ENCODE data around the gene BORCS5. TPM values are rescaled to one million over a fixed set of nuclear protein-coding genes. Genes with fewer than 3 reads are reported as not detected.

The BORCS5 gene
- total and polyA plus RNA-seq, 3 donors from 2014 or later, result 20.3 to 46.3 (median 22.8) TPM

DNA sequence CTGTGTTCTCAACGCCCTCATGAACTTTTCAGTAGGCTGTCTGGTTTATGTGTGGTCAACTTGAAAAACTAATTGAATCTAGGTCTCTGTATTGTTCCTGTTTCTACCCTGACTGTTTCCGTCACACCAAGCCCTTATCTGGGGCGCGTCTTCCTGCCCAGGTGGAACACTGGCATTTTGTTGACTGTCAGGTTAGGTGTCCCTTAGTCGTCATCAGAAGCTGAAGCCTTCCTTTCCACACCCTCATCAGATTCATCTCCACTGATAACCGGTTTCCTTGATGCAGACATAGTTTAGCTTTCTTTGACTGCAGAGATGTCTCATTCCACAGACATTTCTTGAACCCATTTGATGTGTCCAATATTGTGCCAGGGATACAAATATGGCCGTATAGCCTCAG, 109.3 kb downstream of the BORCS5 start:
- TF ChIP-seq POLR2A (IDR thresholded peaks at IDR 0.05), result no peak
- TF ChIP-seq, protein P1, sequence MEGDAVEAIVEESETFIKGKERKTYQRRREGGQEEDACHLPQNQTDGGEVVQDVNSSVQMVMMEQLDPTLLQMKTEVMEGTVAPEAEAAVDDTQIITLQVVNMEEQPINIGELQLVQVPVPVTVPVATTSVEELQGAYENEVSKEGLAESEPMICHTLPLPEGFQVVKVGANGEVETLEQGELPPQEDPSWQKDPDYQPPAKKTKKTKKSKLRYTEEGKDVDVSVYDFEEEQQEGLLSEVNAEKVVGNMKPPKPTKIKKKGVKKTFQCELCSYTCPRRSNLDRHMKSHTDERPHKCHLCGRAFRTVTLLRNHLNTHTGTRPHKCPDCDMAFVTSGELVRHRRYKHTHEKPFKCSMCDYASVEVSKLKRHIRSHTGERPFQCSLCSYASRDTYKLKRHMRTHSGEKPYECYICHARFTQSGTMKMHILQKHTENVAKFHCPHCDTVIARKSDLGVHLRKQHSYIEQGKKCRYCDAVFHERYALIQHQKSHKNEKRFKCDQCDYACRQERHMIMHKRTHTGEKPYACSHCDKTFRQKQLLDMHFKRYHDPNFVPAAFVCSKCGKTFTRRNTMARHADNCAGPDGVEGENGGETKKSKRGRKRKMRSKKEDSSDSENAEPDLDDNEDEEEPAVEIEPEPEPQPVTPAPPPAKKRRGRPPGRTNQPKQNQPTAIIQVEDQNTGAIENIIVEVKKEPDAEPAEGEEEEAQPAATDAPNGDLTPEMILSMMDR (IDR thresholded peaks at IDR 0.05), result no peak
- intact Hi-C loops (cut with DNase I; ENCODE audit: low total_unique reads), result no loop called here
- DNase-seq, result no peak
- no peaks in the 10 kb centered on the region for H3K4me1 ChIP-seq
- H3K36me3 ChIP-seq (ENCODE audit: low read depth, missing control alignments), result no peaks in the 10 kb centered on the region
- H3K27me3 ChIP-seq, result no peaks in the 10 kb centered on the region
- no peak overlapping the region for H3K4me3 ChIP-seq
- H3K27ac ChIP-seq, result no peak overlapping the region
- no peaks in the 10 kb centered on the region for H3K9me3 ChIP-seq
- WGBS, 2 donors, result 94% methylated on average over 7 of the region's 7 CpGs

DNA sequence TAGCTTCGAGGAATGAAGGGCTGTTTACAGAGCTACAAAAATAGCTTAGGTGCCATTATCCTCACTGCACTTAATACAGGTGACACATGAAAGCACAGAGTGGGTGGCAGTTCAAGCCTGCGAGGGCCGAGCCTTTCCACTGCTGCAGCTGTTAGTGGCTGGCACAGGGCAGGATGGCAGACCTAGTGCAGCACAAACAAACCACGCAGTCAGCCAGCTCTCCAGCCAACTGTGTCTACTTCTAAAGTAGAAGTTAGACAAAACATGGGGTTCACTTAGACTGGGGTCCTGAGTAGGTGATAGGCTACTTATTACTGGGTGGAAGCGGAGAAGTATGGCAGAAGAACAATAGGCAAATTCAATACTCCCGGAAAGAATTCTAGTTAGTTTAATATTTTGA, 110.4 kb downstream of the BORCS5 start:
- no peak for TF ChIP-seq POLR2A (IDR thresholded peaks at IDR 0.05)
- TF ChIP-seq, protein P1 (IDR thresholded peaks at IDR 0.05), result no peak
- Histone ChIP-seq H3K4me1 (no peaks in the 10 kb centered on the region), H3K9me3 (no peaks in the 10 kb centered on the region), H3K27me3 (no peaks in the 10 kb centered on the region), H3K4me3 (no peak overlapping the region), H3K36me3 (ENCODE audit: low read depth, missing control alignments) (no peaks in the 10 kb centered on the region), H3K27ac (no peak overlapping the region)
- WGBS, 2 donors, result 91 to 94% methylated on average over 6 of the region's 6 CpGs
- intact Hi-C loops (cut with DNase I; ENCODE audit: low total_unique reads), result no loop called here
- no peak for DNase-seq

DNA sequence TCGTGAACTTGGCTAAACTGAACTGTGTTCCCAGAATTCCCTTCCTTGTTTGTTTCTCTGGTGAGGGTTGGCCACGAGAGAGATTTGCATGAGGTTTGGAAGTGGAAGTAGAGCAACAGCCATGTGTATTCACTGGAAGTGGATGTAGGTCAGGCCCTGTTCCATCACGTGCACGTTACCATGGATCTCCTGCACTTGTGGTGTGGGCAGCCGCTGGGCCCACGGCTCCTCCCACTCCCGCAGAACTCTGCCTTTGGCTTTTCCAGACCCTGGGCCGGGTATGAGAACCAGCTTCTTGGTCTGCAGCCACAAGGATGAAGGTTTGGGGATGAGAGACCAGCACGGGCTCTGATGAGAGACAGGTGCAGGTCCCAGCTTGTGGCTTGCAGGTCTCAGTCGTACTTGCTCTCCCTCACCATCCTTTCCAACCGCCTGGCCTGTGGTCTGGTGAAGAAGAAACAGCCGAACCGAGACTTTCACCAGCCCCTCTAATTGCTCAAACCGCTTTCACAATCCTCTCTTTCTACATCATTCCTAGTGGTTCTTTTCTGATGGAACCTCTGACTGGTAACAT, 110.9 kb downstream of the BORCS5 start:
- intact Hi-C loops (cut with DNase I; ENCODE audit: low total_unique reads), result no loop called here
- no peak for DNase-seq
- H3K27ac ChIP-seq, result no peak overlapping the region

DNA sequence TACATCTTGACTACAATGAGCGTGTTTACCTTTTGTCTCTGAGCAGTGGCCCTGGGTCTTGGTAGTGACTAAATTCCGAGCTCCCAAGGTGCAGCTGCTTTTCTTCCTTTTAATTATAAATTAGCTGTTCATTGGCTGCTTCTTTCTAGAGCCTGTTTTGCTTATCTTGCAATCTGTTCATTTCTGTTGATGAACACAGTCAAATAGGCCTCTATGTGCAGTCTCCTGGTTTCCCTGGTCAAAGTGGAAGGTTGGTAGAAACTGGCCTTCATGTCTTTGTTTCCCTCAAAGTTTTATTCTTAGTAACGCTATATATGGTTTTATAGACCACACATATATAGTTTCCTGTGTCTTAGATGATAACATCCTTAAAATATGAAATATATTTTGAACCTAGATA, 111.7 kb downstream of the BORCS5 start:
- Histone ChIP-seq H3K4me3 (no peak overlapping the region), H3K27me3 (no peaks in the 10 kb centered on the region), H3K36me3 (ENCODE audit: low read depth, missing control alignments) (no peaks in the 10 kb centered on the region), H3K27ac (no peak overlapping the region), H3K9me3 (no peaks in the 10 kb centered on the region), H3K4me1 (no peaks in the 10 kb centered on the region)
- intact Hi-C loops (cut with DNase I; ENCODE audit: low total_unique reads), result no loop called here
- 91 to 96% methylated on average over 3 of the region's 3 CpGs for WGBS, 2 donors
- no peak for TF ChIP-seq POLR2A (IDR thresholded peaks at IDR 0.05)
- TF ChIP-seq, protein P1 (IDR thresholded peaks at IDR 0.05), result no peak
- no peak for DNase-seq

More for the DNA sequence above, 110.9 kb downstream of the BORCS5 start:
- H3K36me3 ChIP-seq (ENCODE audit: low read depth, missing control alignments), result no peaks in the 10 kb centered on the region
- no peaks in the 10 kb centered on the region for H3K4me1 ChIP-seq
- no peak overlapping the region for H3K4me3 ChIP-seq
- 94 to 96% methylated on average over 12 to 14 of the region's 14 CpGs for WGBS, 2 donors
- TF ChIP-seq, protein P1 (IDR thresholded peaks at IDR 0.05), result no peak
- no peak for TF ChIP-seq POLR2A (IDR thresholded peaks at IDR 0.05)
- no peaks in the 10 kb centered on the region for H3K27me3 ChIP-seq
- no peaks in the 10 kb centered on the region for H3K9me3 ChIP-seq

DNA sequence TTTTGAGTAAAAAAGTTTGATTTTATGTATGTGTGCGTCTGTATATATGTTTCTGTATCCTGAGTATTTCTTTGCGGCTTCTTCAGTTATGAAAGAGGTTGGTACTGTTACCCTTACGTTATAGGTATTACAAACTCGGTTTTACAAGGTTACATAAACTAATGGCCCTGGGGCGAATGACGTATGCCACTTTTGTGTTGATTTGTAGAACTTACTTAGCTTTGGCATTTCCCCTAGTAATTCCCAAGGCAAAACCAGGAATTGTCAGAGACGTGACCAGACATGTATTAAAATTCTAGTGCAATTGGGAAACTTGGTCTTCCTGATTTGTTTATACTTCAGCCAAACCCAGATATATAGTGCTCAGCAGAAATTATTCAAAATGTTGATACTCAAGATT, 112.5 kb downstream of the BORCS5 start:
- WGBS, 2 donors, result 91 to 99% methylated on average over 7 of the region's 7 CpGs
- Histone ChIP-seq H3K4me3 (no peak overlapping the region), H3K4me1 (no peaks in the 10 kb centered on the region), H3K9me3 (no peaks in the 10 kb centered on the region), H3K27me3 (no peaks in the 10 kb centered on the region), H3K36me3 (ENCODE audit: low read depth, missing control alignments) (no peaks in the 10 kb centered on the region), H3K27ac (no peak overlapping the region)
- intact Hi-C loops (cut with DNase I; ENCODE audit: low total_unique reads), result no loop called here
- no peak for TF ChIP-seq POLR2A (IDR thresholded peaks at IDR 0.05)
- TF ChIP-seq, protein P1 (IDR thresholded peaks at IDR 0.05), result no peak
- no peak for DNase-seq

Measured in testis (tissue), 3 donors.